Liver (tissue), 9 donors: ENCODE data around the gene PLVAP. TPM values are rescaled to one million over a fixed set of nuclear protein-coding genes. Genes with fewer than 3 reads are reported as not detected.

ENCODE experiments used
- DNase-seq: peaks from one replicate; pipeline ENCODE4 v3.0.0-alpha.2; 2017; ENCODE audit warnings: low spot score
- H3K27ac ChIP-seq, 2 donors: one replicate each; pipeline ENCODE4 v1.7.0; 2013; ENCODE audit warnings: inconsistent platforms in 2 of 2, low read length in 2 of 2, control low read depth in 1 of 2, low read depth in 1 of 2, mild to moderate bottlenecking in 1 of 2
- H3K27me3 ChIP-seq, 4 donors: one replicate each; pipeline versions ENCODE4 v1.6.1 to v1.7.0; 2013; ENCODE audit warnings: low read length in 3 of 4, inconsistent platforms in 1 of 4, mild to moderate bottlenecking in 1 of 4, moderate library complexity in 1 of 4; ENCODE audit not compliant: control insufficient read depth in 4 of 4, insufficient read depth in 4 of 4
- H3K36me3 ChIP-seq, 4 donors: one replicate each; pipeline versions ENCODE4 v1.6.1 to v1.7.0; 2013; ENCODE audit warnings: low read length in 3 of 4, mild to moderate bottlenecking in 3 of 4, low read depth in 1 of 4, moderate library complexity in 1 of 4; ENCODE audit not compliant: control insufficient read depth in 4 of 4, insufficient read depth in 3 of 4
- H3K4me1 ChIP-seq, 4 donors: one replicate each; pipeline versions ENCODE4 v1.6.1 to v1.7.0; 2013; ENCODE audit warnings: low read length in 3 of 4, mild to moderate bottlenecking in 3 of 4, moderate library complexity in 1 of 4; ENCODE audit not compliant: control insufficient read depth in 4 of 4, insufficient read depth in 4 of 4
- H3K4me3 ChIP-seq, 3 donors: one replicate each; pipeline versions ENCODE4 v1.6.1 to v1.7.0; 2013; ENCODE audit warnings: low read length in 3 of 3, control low read depth in 1 of 3, low read depth in 1 of 3, mild to moderate bottlenecking in 1 of 3
- H3K9ac ChIP-seq, 2 donors: one replicate each; pipeline ENCODE4 v1.7.0; 2013; ENCODE audit warnings: low read length in 2 of 2, mild to moderate bottlenecking in 2 of 2, moderate library complexity in 2 of 2, control low read depth in 1 of 2, low read depth in 1 of 2
- H3K9me3 ChIP-seq, 4 donors: one replicate each; pipeline versions ENCODE4 v1.6.1 to v1.7.0; 2013; ENCODE audit warnings: low read length in 3 of 4; ENCODE audit not compliant: control insufficient read depth in 4 of 4
- ATF3 ChIP-seq: IDR thresholded peaks from 2 replicates; pipeline ENCODE4 v1.6.1; 2016; ENCODE audit warnings: antibody characterized with exemption
- CTCF ChIP-seq: fragments of 150-350 bp; IDR thresholded peaks from 2 replicates; pipeline ENCODE4 v1.5.1; 2017; ENCODE audit warnings: improper control_type of control experiment, low read depth, low read length; ENCODE audit not compliant: missing input control
- FOXA2 ChIP-seq: IDR thresholded peaks from 2 replicates; pipeline ENCODE4 v1.6.1; 2016; ENCODE audit warnings: antibody characterized with exemption
- GABPA ChIP-seq, 2 donors: IDR thresholded peaks in 1 of 2; conservative IDR thresholded peaks in 1 of 2; 2 replicates each; pipeline ENCODE4 v1.6.1; 2016; ENCODE audit warnings: antibody characterized with exemption in 2 of 2, mild to moderate bottlenecking in 1 of 2, moderate library complexity in 1 of 2
- HNF4A ChIP-seq, 2 donors: conservative IDR thresholded peaks; 2 replicates each; pipeline ENCODE4 v1.6.1; 2016; ENCODE audit warnings: antibody characterized with exemption in 2 of 2, mild to moderate bottlenecking in 2 of 2
- HNF4G ChIP-seq: IDR thresholded peaks from 2 replicates; pipeline ENCODE4 v1.6.1; 2016; ENCODE audit warnings: antibody characterized with exemption
- JUND ChIP-seq, 2 donors: IDR thresholded peaks; 2 replicates each; pipeline ENCODE4 v1.6.1; 2016; ENCODE audit warnings: antibody characterized with exemption in 2 of 2
- MAX ChIP-seq: IDR thresholded peaks from 2 replicates; pipeline ENCODE4 v1.6.1; 2016; ENCODE audit warnings: antibody characterized with exemption
- NR2F2 ChIP-seq: IDR thresholded peaks from 2 replicates; pipeline ENCODE4 v1.6.1; 2016; ENCODE audit warnings: antibody characterized with exemption
- RAD21 ChIP-seq, 2 donors: IDR thresholded peaks; 2 replicates each; pipeline ENCODE4 v1.6.1; 2016; ENCODE audit warnings: antibody characterized with exemption in 2 of 2, mild to moderate bottlenecking in 2 of 2
- REST ChIP-seq: IDR thresholded peaks from 2 replicates; pipeline ENCODE4 v1.6.1; 2016; ENCODE audit warnings: antibody characterized with exemption, mild to moderate bottlenecking
- RXRA ChIP-seq, 2 donors: IDR thresholded peaks; 2 replicates each; pipeline ENCODE4 v1.6.1; 2017 to 2018; ENCODE audit warnings: antibody characterized with exemption in 2 of 2, mild to moderate bottlenecking in 1 of 2
- SP1 ChIP-seq: IDR thresholded peaks from 2 replicates; pipeline ENCODE4 v1.6.1; 2018; ENCODE audit warnings: antibody characterized with exemption, mild to moderate bottlenecking
- TAF1 ChIP-seq: conservative IDR thresholded peaks from 2 replicates; pipeline ENCODE4 v1.6.1; 2016; ENCODE audit warnings: antibody characterized with exemption, mild to moderate bottlenecking
- YY1 ChIP-seq: IDR thresholded peaks from 2 replicates; pipeline ENCODE4 v1.6.1; 2016; ENCODE audit warnings: antibody characterized with exemption, mild to moderate bottlenecking
- ZBTB33 ChIP-seq: IDR thresholded peaks from 2 replicates; pipeline ENCODE4 v1.6.1; 2016; ENCODE audit warnings: antibody characterized with exemption
- WGBS: extraction: QIAGEN DNeasy Blood & Tissue Kit; methylation state at CpG from one replicate; pipeline ENCODE4 v1.1.7; 2013; 5-methylcytosine and 5-hydroxymethylcytosine counted together
- polyA plus RNA-seq, 2 donors: library from polyadenylated mRNA; stranded (reverse) in 1 of 2; unstranded in 1 of 2; fragments of 200-250 nt in 1 of 2; fragments of >200 nt in 1 of 2; fragmentation: Nextera tagmentation in 1 of 2; extraction: Ambion mirVana in 1 of 2; gene quantifications; one replicate each; pipeline versions ENCODE4 v1.2.1 to v1.2.3, GENCODE V29; 2013 to 2015
- total RNA-seq, 2 donors: library from RNA; depleted of rRNA; stranded (reverse); fragments of >200 nt; gene quantifications; one replicate each; pipeline ENCODE4 v1.2.3, GENCODE V29; 2014
- donor health status: healthy.
- donor health status: healthy.
- donor health status: healthy.
- donor health status: healthy.
- donor health status: healthy.

Gene PLVAP
- total and polyA plus RNA-seq, 4 donors: 4.2 to 11.8 (median 8.6) TPM

- no peak overlapping the region for H3K4me3 ChIP-seq
- H3K9me3 ChIP-seq: no peaks in the 10 kb centered on the region
- no peak overlapping the region for H3K27ac ChIP-seq
- H3K4me1 ChIP-seq: peaks cover 1 to 20% (median 14%) of the 10 kb centered on the region in 4 donors
- WGBS: 96% methylated on average over 19 of the region's 19 CpGs
- DNase-seq: no peak
- no peaks in the 10 kb centered on the region for H3K27me3 ChIP-seq
- no peak overlapping the region for H3K9ac ChIP-seq
- TF ChIP-seq MAX: no peak
- no peak for TF ChIP-seq FOXA2
- TF ChIP-seq SP1: no peak
- no peak for TF ChIP-seq ATF3
- no peak for TF ChIP-seq CTCF
- no peak for TF ChIP-seq HNF4A (conservative IDR thresholded peaks at IDR 0.05)
- TF ChIP-seq GABPA (IDR thresholded peaks at IDR 0.05 in 1 of 2, conservative IDR thresholded peaks at IDR 0.05 in 1 of 2): no peak
- TF ChIP-seq YY1: no peak
- TF ChIP-seq ZBTB33: no peak
- no peak for TF ChIP-seq HNF4G
- no peak for TF ChIP-seq TAF1
- TF ChIP-seq RXRA (IDR thresholded peaks at IDR 0.05): no peak
- TF ChIP-seq NR2F2: no peak
- TF ChIP-seq RAD21 (IDR thresholded peaks at IDR 0.05): no peak
- peaks cover 10 to 27% (median 15%) of the 10 kb centered on the region in 4 donors for H3K36me3 ChIP-seq
Measured at GRCh38 chr19:17321655-17322489, 55.3 kb downstream of the PLVAP start.

- 87% methylated on average over 11 of the region's 11 CpGs for WGBS
- Histone ChIP-seq H3K36me3 (peaks cover 15 to 34% (median 21%) of the 10 kb centered on the region in 4 donors), H3K9me3 (no peaks in the 10 kb centered on the region), H3K27me3 (no peaks in the 10 kb centered on the region), H3K27ac (no peak overlapping the region), H3K4me3 (no peak overlapping the region), H3K4me1 (peaks cover 0 to 7% (median 3%) of the 10 kb centered on the region in 4 donors), H3K9ac (no peak overlapping the region)
- no peak for DNase-seq
- no peak for TF ChIP-seq SP1
- no peak for TF ChIP-seq YY1
- TF ChIP-seq HNF4A (conservative IDR thresholded peaks at IDR 0.05): no peak
- TF ChIP-seq TAF1: no peak
- no peak for TF ChIP-seq JUND (IDR thresholded peaks at IDR 0.05)
- no peak for TF ChIP-seq FOXA2
- no peak for TF ChIP-seq REST
- TF ChIP-seq HNF4G: no peak
- no peak for TF ChIP-seq RAD21 (IDR thresholded peaks at IDR 0.05)
Measured at GRCh38 chr19:17320435-17320834, 56.7 kb downstream of the PLVAP start.
